Measurements from ENCODE around the gene AKAP9.
"Not testable (repeated sequence)": the region's sequence is repeated elsewhere in the genome, so short reads cannot be mapped to it uniquely, and the experiment has no call there.

The AKAP9 gene

DNA sequence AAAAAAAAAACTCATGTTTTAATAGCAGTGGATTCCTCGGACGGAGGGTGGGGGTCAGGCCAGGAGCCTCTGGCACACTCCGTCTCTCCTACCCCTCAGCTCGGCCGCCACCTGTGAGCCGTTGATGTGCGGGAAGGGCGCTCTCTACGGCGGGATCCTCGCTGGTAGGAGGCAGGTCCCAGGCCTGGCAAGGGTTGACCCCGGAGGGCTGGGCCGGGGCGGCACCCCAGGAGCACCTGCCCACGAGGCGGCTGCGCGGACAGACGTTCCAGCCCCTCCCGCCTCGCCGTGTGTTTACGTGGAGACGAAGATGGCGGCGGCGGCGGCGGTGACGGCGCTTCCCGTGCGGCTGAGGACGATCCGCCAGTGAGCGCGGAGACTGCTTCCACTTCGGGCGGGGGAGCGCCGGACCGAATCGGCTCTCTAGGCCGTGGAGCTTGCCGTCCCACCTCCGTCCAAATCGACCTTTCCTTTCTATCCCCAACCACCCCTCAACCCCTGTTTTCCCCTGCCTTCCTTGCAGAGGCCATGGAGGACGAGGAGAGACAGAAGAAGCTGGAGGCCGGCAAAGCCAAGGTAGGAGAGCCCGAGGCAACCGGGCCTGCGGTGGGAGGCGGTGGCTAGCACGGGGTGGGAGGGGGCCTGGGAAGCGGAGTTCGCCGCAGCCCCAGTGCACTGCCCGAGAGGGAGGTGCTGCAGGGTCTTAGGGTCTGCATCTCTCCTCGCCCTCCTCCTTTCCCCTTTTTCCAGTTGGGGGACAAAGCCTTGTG lies at the start of gene AKAP9:
AKAP9 (plus strand) TSS at position 291 of the 770 bp plus-strand sequence; CDS start at position 529, 238 bp downstream.
- no peak for TF ChIP-seq CTCF (IDR thresholded peaks at IDR 0.05; ENCODE audit: insufficient read depth, low read depth, low read length, missing control alignments)
- peak within 1 kb of the TSS; percentile 99 for H3K4me3 ChIP-seq (ENCODE audit: low read depth, low read length)
- DNase-seq (ENCODE audit: low read depth), result peak; percentile 95

- DNase-seq (ENCODE audit: low read depth), result no peak
- TF ChIP-seq CTCF (IDR thresholded peaks at IDR 0.05; ENCODE audit: insufficient read depth, low read depth, low read length, missing control alignments), result no peak
- H3K4me3 ChIP-seq (ENCODE audit: low read depth, low read length), result no peak overlapping the region
Observed at GRCh38 chr7:91892099-91892705, 48.5 kb upstream of the AKAP9 start.

DNA sequence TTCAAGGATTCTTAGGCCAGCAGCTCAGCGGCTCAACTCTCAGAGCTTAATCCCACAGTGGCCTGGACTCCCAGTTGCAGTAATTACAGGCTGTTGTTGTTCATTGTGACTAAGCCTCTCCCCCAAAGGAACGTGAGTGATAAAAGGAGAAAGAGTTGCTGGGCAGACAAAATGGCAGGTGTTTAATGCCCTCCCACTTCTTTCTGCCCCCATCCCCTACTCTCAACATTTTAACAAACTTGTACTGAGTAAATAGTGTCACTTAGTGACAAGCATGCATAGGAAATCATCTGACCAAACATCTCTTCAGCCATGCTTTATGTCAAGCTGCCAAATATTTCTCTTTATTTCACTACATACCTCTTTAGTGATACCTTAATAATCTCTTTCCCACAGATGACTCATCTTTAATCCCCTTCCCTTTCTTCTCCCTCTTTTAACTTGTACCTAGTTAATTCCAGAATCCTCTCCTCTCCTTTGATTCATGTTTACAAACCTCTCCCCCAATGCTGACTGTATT lies 47.8 kb upstream of the AKAP9 start:
- DNase-seq (ENCODE audit: low read depth), result no peak
- H3K4me3 ChIP-seq (ENCODE audit: low read depth, low read length), result no peak overlapping the region
- no peak for TF ChIP-seq CTCF (IDR thresholded peaks at IDR 0.05; ENCODE audit: insufficient read depth, low read depth, low read length, missing control alignments)

- DNase-seq (ENCODE audit: low read depth); H3K4me3 ChIP-seq (ENCODE audit: low read depth, low read length): not testable (repeated sequence)
Observed at GRCh38 chr7:91893699-91894098, 47.0 kb upstream of the AKAP9 start.

GRCh38 chr7:91894781-91895480 lies 45.7 kb upstream of the AKAP9 start:
- no peak for TF ChIP-seq CTCF (IDR thresholded peaks at IDR 0.05; ENCODE audit: insufficient read depth, low read depth, low read length, missing control alignments)
- no peak overlapping the region for H3K4me3 ChIP-seq (ENCODE audit: low read depth, low read length)
- DNase-seq (ENCODE audit: low read depth), result no peak

- TF ChIP-seq CTCF (IDR thresholded peaks at IDR 0.05; ENCODE audit: insufficient read depth, low read depth, low read length, missing control alignments), result no peak
- no peak overlapping the region for H3K4me3 ChIP-seq (ENCODE audit: low read depth, low read length)
- DNase-seq (ENCODE audit: low read depth), result no peak
Observed at GRCh38 chr7:91898240-91898992, 42.2 kb upstream of the AKAP9 start.

Data from GM12865 (cell line).